DMS114 treated with DMSO at 0.1 percent for 48 hours (cell line): ENCODE results near the gene PMAIP1.
A peak's percentile ranks its signal among the peaks of the same experiment; 100 is the strongest.
"Not testable (repeated sequence)": the region's sequence is repeated elsewhere in the genome, so short reads cannot be mapped to it uniquely, and the experiment has no call there.

Source experiments
- DNase-seq: peaks from one replicate; lab custom pipeline; 2025; ENCODE audit not compliant: unreplicated experiment; lab: John Stamatoyannopoulos, UW

PMAIP1 gene

DNA sequence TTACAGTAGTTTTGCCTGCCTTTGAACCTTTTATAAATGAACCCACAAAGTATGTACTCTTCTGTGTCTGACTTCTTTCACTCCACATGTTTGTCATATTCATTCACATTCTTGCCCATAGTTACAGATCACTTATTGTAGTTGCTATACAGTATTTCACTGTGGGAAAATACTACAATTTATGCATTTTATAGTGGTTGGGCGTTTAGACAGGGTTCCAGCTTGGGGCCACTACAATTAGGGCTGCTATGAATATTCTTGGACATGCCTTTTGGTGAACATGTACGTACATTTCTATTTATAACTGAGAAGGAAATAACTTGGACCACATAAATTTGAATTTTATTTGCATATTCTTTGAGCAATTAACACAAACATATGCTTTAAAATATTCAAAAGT is 15.4 kb upstream of the PMAIP1 start:
- DNase-seq, result no peak

- no peak for DNase-seq
Observed at GRCh38 chr18:59885579-59886163, 14.1 kb upstream of the PMAIP1 start.

DNA sequence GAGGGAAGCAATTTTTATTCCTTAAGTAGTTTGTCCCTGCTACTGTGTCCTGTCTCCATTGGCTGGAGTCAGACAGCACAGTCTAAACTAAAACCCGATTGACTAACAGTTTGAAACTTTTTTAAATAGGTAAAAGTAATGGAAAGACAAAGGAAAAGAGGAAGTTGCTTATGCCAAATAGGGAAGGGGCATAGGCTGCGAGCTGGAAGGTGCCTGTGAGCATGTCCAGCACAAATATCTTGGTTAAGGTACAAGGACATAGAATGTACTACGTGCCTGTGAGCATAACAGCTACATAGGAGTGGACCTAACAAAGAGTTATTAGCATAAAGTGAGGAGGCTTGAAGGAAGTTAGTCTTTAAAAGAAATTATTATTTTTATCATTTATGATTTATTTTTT is 13.4 kb upstream of the PMAIP1 start:
- not testable (repeated sequence) for DNase-seq

DNA sequence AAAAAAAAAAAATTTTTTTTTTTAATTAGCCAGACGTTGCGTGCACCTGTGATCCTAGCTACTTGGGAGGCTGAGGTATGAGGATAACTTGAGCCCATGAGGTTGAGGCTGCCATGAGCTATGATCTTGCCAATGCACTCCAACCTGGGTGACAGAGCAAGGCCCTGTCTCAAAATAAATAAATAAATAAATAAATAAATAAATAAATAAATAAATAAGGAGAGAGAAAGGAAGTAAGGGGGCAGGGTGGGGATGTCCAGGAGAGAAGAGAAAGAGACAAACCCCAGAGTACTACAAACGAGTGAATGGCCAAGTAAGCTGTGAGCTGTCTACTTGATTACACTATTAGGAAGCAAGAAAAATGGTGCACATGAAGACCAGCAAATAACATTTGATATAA is 7.7 kb upstream of the PMAIP1 start:
- no peak for DNase-seq

DNA sequence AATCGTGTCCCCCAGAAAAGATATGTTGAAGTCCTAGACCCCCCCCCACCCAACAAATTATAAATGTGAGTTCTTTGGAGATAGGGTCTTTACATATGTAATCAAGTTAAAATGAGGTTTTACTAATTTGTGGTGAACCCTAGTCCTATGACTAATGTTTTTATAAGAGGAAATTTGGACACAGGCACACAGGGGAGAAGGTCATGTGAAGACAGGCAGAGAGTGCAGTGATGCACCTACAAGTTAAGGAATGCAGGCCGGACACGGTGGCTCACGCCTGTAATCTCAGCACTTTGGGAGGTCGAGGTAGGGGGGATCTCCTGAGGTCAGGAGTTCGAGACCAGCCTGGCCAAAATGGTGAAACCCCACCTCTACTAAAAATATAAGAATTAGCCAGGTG is 5.8 kb upstream of the PMAIP1 start:
- no peak for DNase-seq

DNA sequence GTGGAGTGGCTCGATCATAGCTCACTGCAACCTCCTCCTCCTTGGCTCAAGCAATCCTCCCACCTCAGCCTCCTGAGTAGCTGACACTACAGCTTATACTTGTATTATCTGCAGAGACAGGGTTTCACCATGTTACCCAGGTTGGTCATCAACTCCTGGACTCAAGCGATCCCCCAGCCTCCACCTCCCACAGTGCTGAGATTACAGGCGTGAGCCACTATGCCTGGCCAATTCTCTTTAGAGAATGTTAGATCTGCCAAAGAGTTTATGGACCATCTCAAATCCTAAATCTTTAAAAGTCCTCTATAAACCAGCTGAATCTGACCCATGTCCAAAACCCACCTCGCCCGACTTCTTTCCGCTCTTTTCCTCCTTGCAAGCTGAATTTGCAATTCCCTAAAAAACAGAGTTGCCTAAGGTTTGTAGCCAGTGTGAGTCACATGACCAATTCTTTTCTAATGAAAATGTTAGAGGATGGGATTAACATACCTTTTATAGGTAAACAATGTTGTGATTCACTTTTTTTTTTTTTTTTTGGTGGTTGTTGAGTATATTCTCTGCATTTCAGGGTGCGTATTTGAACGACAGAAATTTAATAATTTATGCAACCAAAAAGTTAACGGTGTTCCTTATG is 2.4 kb upstream of the PMAIP1 start:
- DNase-seq, result no peak

- DNase-seq, result no peak
Observed at GRCh38 chr18:59898093-59898492, 1.7 kb upstream of the PMAIP1 start.

GRCh38 chr18:59898609-59899297 is 1.0 kb upstream of the PMAIP1 start:
- no peak for DNase-seq

DNA sequence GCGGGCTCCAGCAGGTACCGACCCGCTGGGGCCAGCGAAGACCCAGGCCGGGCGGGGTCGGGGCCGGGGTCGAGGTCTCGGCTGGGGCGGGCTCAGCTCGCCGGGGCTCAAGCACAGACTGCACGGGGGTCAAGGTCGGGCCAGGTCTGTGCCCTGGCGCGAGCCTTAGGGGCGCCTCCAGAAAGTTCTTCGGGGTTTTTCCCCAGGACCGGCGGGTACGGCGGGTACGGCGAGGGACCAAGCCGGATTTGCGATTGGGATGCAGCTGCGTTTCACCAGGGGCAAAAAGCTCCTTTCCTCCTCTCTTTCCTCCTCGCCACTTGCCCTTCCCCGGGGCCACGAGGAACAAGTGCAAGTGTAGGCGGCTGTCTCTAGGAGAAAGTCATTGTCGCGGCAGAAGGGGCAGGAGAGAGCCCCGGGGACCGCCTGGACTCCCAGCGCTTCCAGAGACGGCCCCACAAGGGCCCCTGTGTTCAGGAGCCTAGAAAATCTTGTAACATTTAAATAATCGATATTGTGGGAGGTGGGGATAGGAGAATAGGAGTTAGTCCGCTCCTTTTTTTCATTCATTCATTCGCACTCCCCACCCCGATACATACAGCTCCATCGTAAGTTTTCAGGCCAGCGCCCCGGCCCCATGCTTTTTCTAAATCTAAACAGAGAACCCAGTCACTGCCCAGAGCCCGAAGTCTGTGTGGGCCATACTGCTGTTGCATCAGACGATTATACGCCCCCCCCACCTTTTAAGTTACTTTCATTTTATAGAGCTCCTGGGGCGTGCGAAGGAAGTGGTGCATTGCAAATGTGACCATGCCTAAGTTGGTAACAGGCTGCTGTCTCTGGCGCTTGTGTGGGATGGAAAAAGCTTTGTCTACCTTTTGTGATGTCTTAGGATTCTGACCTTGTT is 679 bp downstream of the PMAIP1 start:
- peak; percentile 25 for DNase-seq

- DNase-seq, result no peak
Observed at GRCh38 chr18:59902131-59902992, 2.6 kb downstream of the PMAIP1 start.

- DNase-seq, result no peak
Observed at GRCh38 chr18:59902993-59903610, 3.3 kb downstream of the PMAIP1 start.

GRCh38 chr18:59904011-59904601 is 4.3 kb downstream of the PMAIP1 start:
- no peak for DNase-seq

- DNase-seq, result no peak
Observed at GRCh38 chr18:59905686-59906091, 5.9 kb downstream of the PMAIP1 start.

DNA sequence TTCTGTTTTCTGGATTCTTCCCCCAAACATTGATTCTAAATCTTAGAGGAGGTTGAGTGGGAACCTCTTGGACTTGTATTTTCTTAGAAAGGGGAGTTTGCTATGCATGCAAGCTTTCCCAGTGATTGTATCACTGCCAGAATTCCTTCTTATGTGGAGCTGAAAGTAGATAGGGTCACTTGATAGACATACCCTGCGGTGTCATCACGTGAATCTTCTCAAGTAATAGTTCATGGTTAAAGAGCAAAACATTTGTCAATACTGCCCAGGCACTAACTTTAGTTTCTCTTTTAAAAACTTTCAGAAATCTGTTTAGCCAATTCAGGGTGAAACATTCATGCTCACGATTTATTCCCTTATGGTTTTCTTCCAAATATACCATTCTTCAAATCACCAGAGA is 6.4 kb downstream of the PMAIP1 start:
- no peak for DNase-seq

DNA sequence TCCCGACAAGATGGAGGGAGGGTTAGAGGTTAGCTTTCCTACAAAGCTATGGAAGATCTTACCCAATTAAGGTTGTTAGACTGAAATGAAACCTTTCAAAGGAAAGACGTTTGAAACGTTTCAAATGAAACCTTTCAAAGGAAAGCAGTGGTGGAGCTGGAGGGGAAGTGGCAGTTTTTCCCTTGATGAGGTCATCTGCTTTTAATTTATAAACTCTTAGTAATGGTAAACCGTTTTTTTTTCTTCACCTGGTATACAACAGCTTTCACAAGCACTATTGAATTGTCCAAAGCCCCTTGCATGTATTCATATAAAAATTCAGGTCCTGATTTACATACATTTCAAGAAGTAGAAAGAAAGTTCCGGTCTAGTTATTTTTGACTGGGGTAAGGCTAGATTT is 7.4 kb downstream of the PMAIP1 start:
- no peak for DNase-seq

DNA sequence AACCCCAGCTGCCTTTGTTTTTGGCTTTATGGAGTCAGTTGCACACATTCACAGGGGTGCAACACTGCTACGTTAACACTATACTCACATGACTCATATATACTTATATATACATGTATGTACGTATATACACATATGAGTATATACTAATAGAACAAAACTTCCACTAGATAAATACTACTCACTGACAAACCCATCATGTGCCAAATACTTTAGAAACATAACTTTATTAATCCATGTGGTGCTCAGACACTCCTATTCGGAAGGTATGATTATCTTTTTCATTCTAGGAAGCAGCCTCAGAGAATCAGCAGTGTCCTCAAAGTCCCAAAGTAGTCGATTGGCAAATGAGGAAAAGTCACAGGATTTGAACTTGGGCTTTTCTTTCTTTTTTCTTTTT is 7.9 kb downstream of the PMAIP1 start:
- no peak for DNase-seq

DNA sequence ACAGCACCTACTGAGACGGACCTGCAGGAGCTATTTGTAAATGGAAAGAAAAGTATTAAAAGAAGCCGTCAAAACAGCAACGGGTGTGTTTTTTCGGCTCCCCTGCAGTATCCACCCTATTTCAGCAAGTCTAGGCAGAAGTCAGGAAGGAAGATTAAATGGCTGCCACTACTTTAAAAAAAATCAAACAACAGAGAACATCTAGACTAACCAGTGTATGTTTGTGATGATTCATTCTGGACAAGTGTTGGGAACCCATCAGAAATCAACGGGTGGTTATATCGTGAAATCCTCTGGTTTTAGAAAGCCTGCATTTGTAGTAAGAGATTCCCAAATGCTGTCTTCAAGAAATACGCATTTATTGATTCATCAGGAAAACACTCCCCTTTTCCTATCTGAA is 9.0 kb downstream of the PMAIP1 start:
- DNase-seq, result no peak

- no peak for DNase-seq
Observed at GRCh38 chr18:59909289-59910036, 9.7 kb downstream of the PMAIP1 start.

GRCh38 chr18:59910967-59911366 is 11.2 kb downstream of the PMAIP1 start:
- no peak for DNase-seq
